ENCODE results near the gene TUBA4B. TPM values are rescaled to one million over a fixed set of nuclear protein-coding genes. Genes with fewer than 3 reads are reported as not detected.

TUBA4B gene
- total RNA-seq, 1 donor from 2014 or later: not detected

DNA sequence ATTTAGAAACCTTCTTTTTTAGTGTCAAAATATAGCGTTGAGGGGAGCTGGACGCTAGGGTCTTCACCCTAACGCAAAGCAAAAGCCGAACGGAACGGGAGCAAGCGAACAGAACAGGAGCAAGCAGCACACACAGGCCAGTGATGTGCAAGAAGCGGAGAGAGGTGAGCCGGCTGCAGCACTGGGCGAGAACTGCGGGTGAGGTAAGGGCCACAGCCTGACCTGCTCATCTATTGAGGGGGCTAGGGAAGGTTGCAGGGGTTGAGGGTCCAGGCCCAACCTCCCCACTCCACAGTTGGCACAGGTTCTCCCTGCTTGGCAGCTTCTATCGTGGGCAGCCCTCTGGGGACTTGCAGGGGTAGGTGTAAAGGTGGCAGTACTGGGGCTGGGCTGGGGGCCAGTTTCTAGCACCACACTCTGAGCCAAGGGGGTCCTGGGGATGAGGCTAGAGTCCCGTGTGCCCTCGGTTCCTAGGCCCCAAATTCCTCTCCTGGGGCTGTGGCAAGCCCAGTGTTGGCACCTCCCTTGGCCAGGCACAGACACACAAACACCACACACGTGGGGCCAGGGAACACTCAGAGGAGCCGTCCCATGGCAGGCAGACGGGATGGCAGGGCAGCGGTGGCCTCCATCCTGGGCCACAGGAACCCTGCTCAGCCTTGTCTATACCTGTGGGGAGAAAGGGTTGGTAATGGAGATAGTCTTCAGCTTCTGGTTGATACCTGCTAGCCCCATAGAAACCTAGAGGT is 33.1 kb upstream of the TUBA4B start:
- Mint-ChIP-seq H3K4me1 (ENCODE audit: low read depth) (peaks cover 13% of the 10 kb centered on the region), H3K36me3 (ENCODE audit: insufficient read depth) (peaks cover 12% of the 10 kb centered on the region), H3K27ac (no peak overlapping the region), H3K27me3 (no peaks in the 10 kb centered on the region), H3K9me3 (ENCODE audit: low read depth) (no peaks in the 10 kb centered on the region), H3K4me3 (ENCODE audit: low read depth) (no peak overlapping the region)
- TF ChIP-seq, protein P1, sequence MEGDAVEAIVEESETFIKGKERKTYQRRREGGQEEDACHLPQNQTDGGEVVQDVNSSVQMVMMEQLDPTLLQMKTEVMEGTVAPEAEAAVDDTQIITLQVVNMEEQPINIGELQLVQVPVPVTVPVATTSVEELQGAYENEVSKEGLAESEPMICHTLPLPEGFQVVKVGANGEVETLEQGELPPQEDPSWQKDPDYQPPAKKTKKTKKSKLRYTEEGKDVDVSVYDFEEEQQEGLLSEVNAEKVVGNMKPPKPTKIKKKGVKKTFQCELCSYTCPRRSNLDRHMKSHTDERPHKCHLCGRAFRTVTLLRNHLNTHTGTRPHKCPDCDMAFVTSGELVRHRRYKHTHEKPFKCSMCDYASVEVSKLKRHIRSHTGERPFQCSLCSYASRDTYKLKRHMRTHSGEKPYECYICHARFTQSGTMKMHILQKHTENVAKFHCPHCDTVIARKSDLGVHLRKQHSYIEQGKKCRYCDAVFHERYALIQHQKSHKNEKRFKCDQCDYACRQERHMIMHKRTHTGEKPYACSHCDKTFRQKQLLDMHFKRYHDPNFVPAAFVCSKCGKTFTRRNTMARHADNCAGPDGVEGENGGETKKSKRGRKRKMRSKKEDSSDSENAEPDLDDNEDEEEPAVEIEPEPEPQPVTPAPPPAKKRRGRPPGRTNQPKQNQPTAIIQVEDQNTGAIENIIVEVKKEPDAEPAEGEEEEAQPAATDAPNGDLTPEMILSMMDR (IDR thresholded peaks at IDR 0.05; ENCODE audit: unreplicated experiment): no peak
- DNase-seq (ENCODE audit: low spot score, unreplicated experiment): no peak

DNA sequence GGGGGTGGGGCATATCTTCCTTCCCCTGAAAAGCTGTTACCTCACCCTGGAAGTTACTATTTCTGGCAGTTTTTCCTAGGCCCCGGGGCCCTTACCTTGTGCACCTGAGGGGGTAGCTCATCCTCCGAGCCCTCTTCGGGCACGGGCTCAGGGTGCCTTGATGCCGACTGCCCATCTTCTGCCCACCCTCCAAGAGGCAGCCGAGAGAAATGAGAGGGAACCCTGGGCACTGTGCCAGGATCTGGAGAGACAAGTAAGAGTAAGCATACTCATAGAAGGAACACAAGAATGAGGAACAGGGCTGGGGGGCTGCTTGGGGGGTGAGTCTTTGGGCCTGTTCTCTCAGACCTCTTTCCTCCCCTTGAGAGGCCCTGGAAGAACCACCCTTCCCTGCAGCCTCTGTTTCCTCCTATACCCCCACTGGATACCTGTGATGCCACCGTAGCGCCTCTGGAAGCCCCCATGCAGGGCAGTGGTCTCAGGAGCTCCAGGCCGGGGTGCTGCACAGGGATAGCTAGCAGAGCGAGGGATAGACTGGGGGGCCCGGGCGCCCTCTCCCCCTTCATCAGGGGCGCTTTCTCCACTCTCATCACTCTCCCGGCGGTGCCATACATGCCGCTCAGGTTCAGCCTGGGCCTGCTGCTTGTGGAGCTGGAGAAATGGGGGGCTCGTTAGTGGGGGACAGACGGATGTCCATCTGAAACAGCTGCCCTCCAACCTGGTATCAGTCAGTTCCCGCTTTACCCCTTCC is 32.2 kb upstream of the TUBA4B start:
- Mint-ChIP-seq H3K4me3 (ENCODE audit: low read depth) (no peak overlapping the region), H3K27me3 (no peaks in the 10 kb centered on the region), H3K9me3 (ENCODE audit: low read depth) (no peaks in the 10 kb centered on the region), H3K4me1 (ENCODE audit: low read depth) (peaks cover 13% of the 10 kb centered on the region), H3K36me3 (ENCODE audit: insufficient read depth) (peaks cover 15% of the 10 kb centered on the region), H3K27ac (no peak overlapping the region)
- DNase-seq (ENCODE audit: low spot score, unreplicated experiment): no peak
- TF ChIP-seq, protein P1 (IDR thresholded peaks at IDR 0.05; ENCODE audit: unreplicated experiment): no peak

DNA sequence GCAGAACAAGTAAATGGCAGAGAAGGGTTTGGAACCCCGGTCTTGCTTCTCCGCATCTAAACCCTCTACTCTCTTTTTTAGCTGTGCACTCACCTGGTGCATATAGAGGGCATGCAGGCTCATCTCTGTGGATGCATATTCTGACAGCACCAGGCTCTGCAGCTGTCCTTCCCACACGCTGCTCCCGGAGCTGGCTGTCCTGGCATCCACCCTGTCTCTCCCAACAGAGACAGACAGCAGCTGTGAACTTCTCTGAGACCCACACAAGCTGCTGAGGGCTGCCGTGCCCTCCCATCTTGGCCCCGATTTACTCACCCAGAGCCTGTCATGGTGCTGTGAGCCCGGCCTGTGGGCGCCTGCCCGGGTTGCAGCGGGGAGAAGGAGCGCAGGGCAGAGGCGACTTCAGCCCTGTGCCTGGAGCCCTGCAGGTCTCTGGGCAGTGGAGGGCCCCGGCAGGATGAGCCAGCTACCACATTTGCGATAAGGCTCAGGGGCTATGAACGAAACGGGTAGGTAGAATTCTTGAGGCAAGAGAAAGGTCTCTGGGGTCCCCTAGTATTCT is 31.0 kb upstream of the TUBA4B start:
- no peak overlapping the region for H3K4me3 Mint-ChIP-seq (ENCODE audit: low read depth)

DNA sequence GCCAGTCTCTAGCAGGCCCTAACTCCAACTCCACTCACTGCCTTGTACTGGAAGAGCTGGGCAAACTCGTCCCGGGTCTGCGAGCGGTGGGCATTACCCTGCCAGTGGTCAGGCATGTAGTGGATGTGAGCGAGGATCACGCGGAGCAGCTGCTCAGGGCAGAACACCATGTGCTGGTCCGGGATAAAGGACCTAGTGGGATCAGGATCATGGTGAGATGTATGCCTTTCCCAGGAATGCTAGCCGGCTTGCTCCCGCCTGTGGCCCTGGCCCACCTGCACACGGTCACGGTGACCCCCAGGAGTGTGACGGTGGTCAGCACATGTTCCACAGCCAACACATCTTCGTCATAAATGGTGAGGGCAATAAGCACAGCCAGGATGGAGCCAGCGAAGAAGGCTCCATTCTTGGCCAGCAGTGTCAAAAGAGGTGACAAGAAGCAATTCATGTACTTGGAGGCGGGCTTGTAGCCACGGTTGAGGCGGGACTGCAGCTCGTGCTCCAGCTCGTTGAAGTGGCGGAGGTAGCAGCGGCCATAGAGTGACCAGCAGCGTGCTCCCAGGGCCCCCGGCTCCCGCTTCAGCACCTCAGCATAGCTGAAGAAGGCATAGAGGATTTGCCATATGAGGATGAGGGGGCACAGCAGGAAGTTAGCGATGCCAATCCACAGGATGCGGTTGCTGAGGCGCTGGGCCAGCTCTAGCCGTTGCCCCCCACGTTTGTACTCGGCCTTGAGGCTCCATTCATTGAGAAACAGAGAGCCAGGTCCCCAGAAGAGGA is 29.0 kb upstream of the TUBA4B start:
- H3K4me1 Mint-ChIP-seq (ENCODE audit: low read depth): peaks cover 12% of the 10 kb centered on the region
- H3K27me3 Mint-ChIP-seq: no peaks in the 10 kb centered on the region
- no peak overlapping the region for H3K4me3 Mint-ChIP-seq (ENCODE audit: low read depth)
- DNase-seq (ENCODE audit: low spot score, unreplicated experiment): no peak
- TF ChIP-seq, protein P1 (IDR thresholded peaks at IDR 0.05; ENCODE audit: unreplicated experiment): no peak
- H3K27ac Mint-ChIP-seq: no peak overlapping the region
- H3K36me3 Mint-ChIP-seq (ENCODE audit: insufficient read depth): peaks cover 15% of the 10 kb centered on the region
- no peaks in the 10 kb centered on the region for H3K9me3 Mint-ChIP-seq (ENCODE audit: low read depth)

More for the DNA sequence above, 31.0 kb upstream of the TUBA4B start:
- DNase-seq (ENCODE audit: low spot score, unreplicated experiment): no peak
- H3K9me3 Mint-ChIP-seq (ENCODE audit: low read depth): no peaks in the 10 kb centered on the region
- H3K4me1 Mint-ChIP-seq (ENCODE audit: low read depth): peaks cover 12% of the 10 kb centered on the region
- TF ChIP-seq, protein P1 (IDR thresholded peaks at IDR 0.05; ENCODE audit: unreplicated experiment): no peak
- peaks cover 15% of the 10 kb centered on the region for H3K36me3 Mint-ChIP-seq (ENCODE audit: insufficient read depth)
- no peaks in the 10 kb centered on the region for H3K27me3 Mint-ChIP-seq
- no peak overlapping the region for H3K27ac Mint-ChIP-seq

DNA sequence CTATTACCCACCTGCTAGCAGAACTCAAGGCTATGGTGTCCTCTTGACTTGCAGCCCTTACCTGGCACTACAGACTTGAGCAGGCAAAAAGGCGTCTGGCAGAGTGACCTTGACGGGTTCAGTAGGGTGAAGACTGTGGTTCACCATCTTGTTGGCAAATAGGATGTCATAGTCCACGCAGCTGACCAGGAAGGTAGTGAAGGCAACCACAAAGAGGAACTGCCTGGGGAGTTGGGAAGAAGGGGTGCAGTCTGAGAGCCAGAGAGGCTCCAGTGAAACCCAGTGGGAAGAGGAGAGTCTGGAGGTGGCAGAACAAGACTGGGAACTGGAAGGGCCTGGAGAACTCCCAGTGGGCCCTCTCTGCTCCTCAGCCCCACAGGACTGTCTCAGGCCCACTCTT is 27.7 kb upstream of the TUBA4B start:
- no peaks in the 10 kb centered on the region for H3K27me3 Mint-ChIP-seq
- no peak overlapping the region for H3K4me3 Mint-ChIP-seq (ENCODE audit: low read depth)
- H3K36me3 Mint-ChIP-seq (ENCODE audit: insufficient read depth): peaks cover 13% of the 10 kb centered on the region

More for the DNA sequence above, 27.7 kb upstream of the TUBA4B start:
- TF ChIP-seq, protein P1 (IDR thresholded peaks at IDR 0.05; ENCODE audit: unreplicated experiment): no peak
- H3K4me1 Mint-ChIP-seq (ENCODE audit: low read depth): peaks cover 16% of the 10 kb centered on the region
- no peak overlapping the region for H3K27ac Mint-ChIP-seq
- DNase-seq (ENCODE audit: low spot score, unreplicated experiment): no peak
- H3K9me3 Mint-ChIP-seq (ENCODE audit: low read depth): no peaks in the 10 kb centered on the region

All from progenitor cell of endocrine pancreas (in vitro differentiated cells).